Fibroblast of lung (primary cell): ENCODE data around the gene SHISA8. TPM values are rescaled to one million over a fixed set of nuclear protein-coding genes. Genes with fewer than 3 reads are reported as not detected.

Experiments used
- DNase-seq, 2 donors: peaks; one replicate each; pipeline versions ENCODE4 v3.0.0 to v3.0.0-alpha.2; 2010; ENCODE audit warnings: low read depth in 2 of 2
- H2AFZ ChIP-seq: 2 replicates; pipeline ENCODE4 v1.5.1; 2012; ENCODE audit warnings: low read length, control low read depth, inconsistent platforms
- H3K27ac ChIP-seq: 2 replicates; pipeline ENCODE4 v1.5.1; 2011; ENCODE audit warnings: low read length, control low read depth; ENCODE audit not compliant: insufficient read depth
- H3K27me3 ChIP-seq: 2 replicates; pipeline ENCODE4 v1.5.1; 2011; ENCODE audit warnings: mild to moderate bottlenecking, low read length; ENCODE audit not compliant: control insufficient read depth, insufficient read depth
- H3K36me3 ChIP-seq: 2 replicates; pipeline ENCODE4 v1.5.1; 2011; ENCODE audit warnings: low read length; ENCODE audit not compliant: control insufficient read depth, insufficient read depth
- H3K4me1 ChIP-seq: 2 replicates; pipeline ENCODE4 v1.5.1; 2011; ENCODE audit warnings: low read length; ENCODE audit not compliant: control insufficient read depth, insufficient read depth; ENCODE audit errors: extremely low read depth
- H3K4me2 ChIP-seq: 2 replicates; pipeline ENCODE4 v1.5.1; 2011; ENCODE audit warnings: low read length, control low read depth; ENCODE audit not compliant: insufficient read depth; ENCODE audit errors: extremely low read depth
- H3K4me3 ChIP-seq, 4 experiments: fragments of 200-600 bp in 1 of 4; sonication (generic) in 1 of 4; replicated peaks in 1 of 4; 2 replicates each; pipeline ENCODE4 v1.5.1; 2011 to 2016; ENCODE audit warnings: low read length in 4 of 4, low read depth in 3 of 4, mild to moderate bottlenecking in 3 of 4, control low read depth in 2 of 4, inconsistent platforms in 1 of 4, mixed read lengths in 1 of 4; ENCODE audit not compliant: insufficient read depth in 1 of 4; ENCODE audit errors: control extremely low read depth in 1 of 4
- H3K79me2 ChIP-seq: 2 replicates; pipeline ENCODE4 v1.5.1; 2012; ENCODE audit warnings: mild to moderate bottlenecking, low read length, inconsistent platforms; ENCODE audit not compliant: control insufficient read depth, insufficient read depth
- H3K9ac ChIP-seq: 2 replicates; pipeline ENCODE4 v1.5.1; 2011; ENCODE audit warnings: mild to moderate bottlenecking, low read length, control low read depth; ENCODE audit not compliant: insufficient read depth
- H3K9me3 ChIP-seq: 2 replicates; pipeline ENCODE4 v1.5.1; 2012; ENCODE audit warnings: low read depth, low read length; ENCODE audit not compliant: control insufficient read depth, insufficient read depth
- H4K20me1 ChIP-seq: 2 replicates; pipeline ENCODE4 v1.5.1; 2011; ENCODE audit warnings: low read length; ENCODE audit not compliant: control insufficient read depth, insufficient read depth; ENCODE audit errors: extremely low read depth
- EZH2 ChIP-seq: IDR thresholded peaks from 2 replicates; pipeline ENCODE4 v1.5.1; 2012; ENCODE audit warnings: low read length, control low read depth, mild to moderate bottlenecking; ENCODE audit errors: missing control alignments
- polyA plus RNA-seq, 2 donors: library from polyadenylated mRNA; depleted of rRNA in 1 of 2; stranded (reverse) in 1 of 2; unstranded in 1 of 2; fragments of >200 nt; gene quantifications; 2 replicates each; pipeline ENCODE4 v1.2.1, GENCODE V29; 2011 to 2012; ENCODE audit warnings: missing spikeins in 1 of 2
- total RNA-seq: library from RNA; depleted of rRNA; stranded (reverse); fragments of >200 nt; gene quantifications from 2 replicates; pipeline ENCODE4 v1.2.1, GENCODE V29; 2014
- TF ChIP-seq, protein P1 (sequence below), 2 donors: IDR thresholded peaks in 1 of 2; conservative IDR thresholded peaks in 1 of 2; 1 replicate in 1 of 2; 2 replicates in 1 of 2; pipeline ENCODE4 v1.5.1; 2011 to 2012; ENCODE audit warnings: low read length in 2 of 2, control low read depth in 1 of 2, inconsistent platforms in 1 of 2, low read depth in 1 of 2, mild to moderate bottlenecking in 1 of 2

Gene SHISA8
- total and polyA plus RNA-seq, 2 donors (not counting 1 experiment from before 2014, with no cell fraction given): not detected

DNA sequence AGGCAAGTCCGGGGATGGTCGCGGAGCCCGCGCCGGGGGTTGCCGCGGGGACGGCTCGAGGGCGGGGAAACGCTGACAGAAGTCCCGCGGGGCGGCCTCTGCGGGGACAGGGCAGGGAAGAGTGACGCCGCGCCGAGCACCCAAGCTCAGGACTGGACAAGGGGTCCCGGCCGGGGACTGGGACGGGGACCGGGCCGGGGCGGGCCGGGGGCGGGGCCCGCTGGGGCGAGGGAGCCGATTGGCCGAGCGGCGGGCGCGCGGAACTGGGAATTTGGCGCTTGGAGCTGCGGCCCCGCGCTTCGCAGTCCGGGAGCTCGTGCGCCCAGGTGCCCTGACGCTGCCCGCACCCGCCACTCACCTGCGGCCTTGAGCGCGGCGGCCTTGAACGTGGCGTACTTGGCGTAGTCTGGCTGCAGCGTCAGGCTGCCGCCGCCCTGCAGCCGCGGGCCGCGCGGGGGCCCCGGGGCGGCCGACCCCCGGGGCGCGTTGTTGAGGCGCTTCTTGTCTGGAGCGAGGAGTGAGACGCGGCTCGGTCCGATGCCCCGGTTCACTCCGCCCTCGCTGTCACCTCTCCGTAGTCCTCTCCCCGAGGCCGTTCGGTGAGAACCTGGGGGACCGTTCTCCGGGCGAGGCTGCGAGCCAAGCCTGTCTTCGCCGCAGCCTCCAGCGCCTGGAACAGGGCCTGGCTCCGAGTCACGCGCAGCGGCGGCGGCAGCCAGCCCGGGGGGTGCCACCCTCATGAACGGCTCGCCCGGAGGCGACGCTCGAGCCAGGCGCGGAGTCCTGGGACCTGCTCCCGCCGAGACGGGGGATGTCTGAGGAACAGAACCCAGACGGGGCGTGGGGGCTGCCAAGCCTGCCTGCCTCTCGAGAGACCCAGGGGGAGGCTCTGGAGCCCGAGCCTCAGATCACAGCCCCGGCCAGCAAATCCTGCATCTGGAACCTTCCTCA is 4.5 kb downstream of the SHISA8 start:
- Histone ChIP-seq H3K27me3 (peaks cover 42% of the 10 kb centered on the region), H3K27ac (no peak overlapping the region), H3K4me1 (no peaks in the 10 kb centered on the region), H3K9ac (peak overlapping the region; percentile 4), H3K36me3 (peaks cover 6% of the 10 kb centered on the region), H3K4me3 (peak overlapping the region in 1 of 4 experiments; percentile 38), H3K4me2 (peak overlapping the region; percentile 58), H4K20me1 (no peaks in the 10 kb centered on the region), H3K79me2 (no peaks in the 10 kb centered on the region), H3K9me3 (no peaks in the 10 kb centered on the region), H2AFZ (no peak overlapping the region)
- TF ChIP-seq EZH2: peak; percentile 95
- TF ChIP-seq, protein P1, sequence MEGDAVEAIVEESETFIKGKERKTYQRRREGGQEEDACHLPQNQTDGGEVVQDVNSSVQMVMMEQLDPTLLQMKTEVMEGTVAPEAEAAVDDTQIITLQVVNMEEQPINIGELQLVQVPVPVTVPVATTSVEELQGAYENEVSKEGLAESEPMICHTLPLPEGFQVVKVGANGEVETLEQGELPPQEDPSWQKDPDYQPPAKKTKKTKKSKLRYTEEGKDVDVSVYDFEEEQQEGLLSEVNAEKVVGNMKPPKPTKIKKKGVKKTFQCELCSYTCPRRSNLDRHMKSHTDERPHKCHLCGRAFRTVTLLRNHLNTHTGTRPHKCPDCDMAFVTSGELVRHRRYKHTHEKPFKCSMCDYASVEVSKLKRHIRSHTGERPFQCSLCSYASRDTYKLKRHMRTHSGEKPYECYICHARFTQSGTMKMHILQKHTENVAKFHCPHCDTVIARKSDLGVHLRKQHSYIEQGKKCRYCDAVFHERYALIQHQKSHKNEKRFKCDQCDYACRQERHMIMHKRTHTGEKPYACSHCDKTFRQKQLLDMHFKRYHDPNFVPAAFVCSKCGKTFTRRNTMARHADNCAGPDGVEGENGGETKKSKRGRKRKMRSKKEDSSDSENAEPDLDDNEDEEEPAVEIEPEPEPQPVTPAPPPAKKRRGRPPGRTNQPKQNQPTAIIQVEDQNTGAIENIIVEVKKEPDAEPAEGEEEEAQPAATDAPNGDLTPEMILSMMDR (conservative IDR thresholded peaks at IDR 0.05 in 1 of 2, IDR thresholded peaks at IDR 0.05 in 1 of 2; ENCODE audit: low read depth in 1 of 2, low read length in 2 of 2): no peak
- DNase-seq: peak in 1 of 2 donors; percentile 10

DNA sequence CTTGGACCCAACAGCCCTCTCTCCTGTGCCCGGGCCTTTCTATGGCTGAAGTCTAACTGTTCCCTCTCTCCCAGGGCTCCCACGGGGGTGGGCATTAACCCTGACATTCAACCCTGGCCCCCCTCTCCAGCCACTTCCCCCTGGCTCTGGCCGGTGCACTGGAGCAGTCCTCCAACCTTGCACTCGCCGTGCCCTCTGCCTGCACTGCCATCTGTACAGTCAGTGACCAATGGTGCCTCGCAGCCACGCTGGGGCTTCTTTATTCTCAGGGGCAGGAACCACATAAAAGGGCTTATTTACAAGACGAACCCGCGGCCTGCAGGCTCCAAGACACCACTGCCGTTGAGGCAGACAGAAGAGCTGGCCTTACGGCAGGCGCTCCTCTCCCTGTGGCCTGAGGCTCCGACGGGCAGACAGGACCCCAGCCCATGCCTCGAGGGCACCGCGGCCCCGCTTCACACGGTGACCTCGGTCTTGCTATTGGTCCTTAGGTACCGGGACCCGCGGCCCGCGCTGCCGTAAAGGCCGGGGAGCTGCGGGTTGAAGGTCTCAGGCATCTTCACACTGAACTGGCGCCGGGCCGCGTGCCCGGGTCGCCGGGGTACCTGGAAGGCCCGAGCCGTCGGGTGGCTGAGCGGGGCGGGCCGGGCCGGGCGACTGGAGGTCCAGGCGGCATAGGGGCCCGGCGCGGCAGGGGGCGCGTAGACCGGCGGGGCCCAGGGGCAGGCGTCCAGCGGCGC is 5.4 kb downstream of the SHISA8 start:
- DNase-seq: no peak
- TF ChIP-seq EZH2: peak; percentile 97
- TF ChIP-seq, protein P1 (conservative IDR thresholded peaks at IDR 0.05 in 1 of 2, IDR thresholded peaks at IDR 0.05 in 1 of 2; ENCODE audit: low read depth in 1 of 2, low read length in 2 of 2): no peak
- peaks cover 10% of the 10 kb centered on the region for H3K36me3 ChIP-seq
- peaks cover 36% of the 10 kb centered on the region for H3K27me3 ChIP-seq
- no peak overlapping the region for H3K9ac ChIP-seq
- no peaks in the 10 kb centered on the region for H3K4me1 ChIP-seq
- H4K20me1 ChIP-seq: no peaks in the 10 kb centered on the region
- H2AFZ ChIP-seq: no peak overlapping the region
- H3K27ac ChIP-seq: no peak overlapping the region
- H3K4me2 ChIP-seq: no peak overlapping the region
- H3K9me3 ChIP-seq: no peaks in the 10 kb centered on the region
- no peaks in the 10 kb centered on the region for H3K79me2 ChIP-seq
- H3K4me3 ChIP-seq: no peak overlapping the region
